Thymus (tissue), 14 donors: ENCODE results near the gene FAM219A. TPM values are rescaled to one million over a fixed set of nuclear protein-coding genes. Genes with fewer than 3 reads are reported as not detected.

Experiments used
- DNase-seq, 9 donors: peaks; one replicate each; pipeline ENCODE4 v3.0.0-alpha.2; 2013; ENCODE audit warnings: low spot score in 9 of 9, low read depth in 6 of 9, missing footprints in 1 of 9
- H3K27ac ChIP-seq, 2 donors: one replicate each; pipeline ENCODE4 v1.5.1; 2013; ENCODE audit warnings: control low read depth in 1 of 2, low read depth in 1 of 2, low read length in 1 of 2, mild to moderate bottlenecking in 1 of 2, moderate library complexity in 1 of 2
- H3K27me3 ChIP-seq, 2 donors: one replicate each; pipeline ENCODE4 v1.5.1; 2013; ENCODE audit warnings: low read length in 1 of 2; ENCODE audit not compliant: control insufficient read depth in 2 of 2, insufficient read depth in 1 of 2
- H3K36me3 ChIP-seq, 2 donors: one replicate each; pipeline ENCODE4 v1.5.1; 2013; ENCODE audit warnings: low read length in 1 of 2, mild to moderate bottlenecking in 1 of 2, moderate library complexity in 1 of 2; ENCODE audit not compliant: control insufficient read depth in 2 of 2, insufficient read depth in 2 of 2
- H3K4me1 ChIP-seq, 2 donors: one replicate each; pipeline ENCODE4 v1.5.1; 2013; ENCODE audit warnings: low read length in 2 of 2; ENCODE audit not compliant: control insufficient read depth in 2 of 2, insufficient read depth in 2 of 2
- H3K4me3 ChIP-seq, 2 donors: one replicate each; pipeline ENCODE4 v1.5.1; 2013; ENCODE audit warnings: low read length in 2 of 2, control low read depth in 1 of 2, mild to moderate bottlenecking in 1 of 2
- H3K9me3 ChIP-seq, 2 donors: one replicate each; pipeline ENCODE4 v1.5.1; 2013; ENCODE audit warnings: low read length in 1 of 2, mild to moderate bottlenecking in 1 of 2; ENCODE audit not compliant: control insufficient read depth in 2 of 2, insufficient read depth in 1 of 2
- whole genome bisulfite sequencing: extraction: QIAGEN DNeasy Blood & Tissue Kit; methylation state at CpG from one replicate; pipeline ENCODE4 v1.1.7; 2013; 5-methylcytosine and 5-hydroxymethylcytosine counted together
- long read RNA-seq, 10 donors: transcript quantifications; one replicate each; lab custom pipeline, GENCODE V29; 2026
- polyA plus RNA-seq: library from polyadenylated mRNA; stranded (reverse); fragments of 200-250 nt; gene quantifications from one replicate; pipeline ENCODE4 v1.2.3, GENCODE V29; 2013
- total RNA-seq: library from RNA; stranded (reverse); fragments of 120-200 nt; gene quantifications from one replicate; pipeline ENCODE4 v1.2.4, GENCODE V29; 2013
- donor health status: healthy.

The FAM219A gene
- 3.1 TPM for total RNA-seq
- polyA plus RNA-seq, result 9.7 TPM
- long read RNA-seq, donor 1, result 0 reads
- long read RNA-seq, donor 2, result 0 reads
- long read RNA-seq, donor 3, partial matches to known transcripts, result 0 of 2 reads
- long read RNA-seq, donor 3, other reads (novel, unspliced or antisense), result 0 of 2 reads
- long read RNA-seq, donor 4, partial matches to known transcripts, result 0 of 1 reads
- long read RNA-seq, donor 4, other reads (novel, unspliced or antisense), result 0 of 1 reads
- long read RNA-seq, donor 5, partial matches to known transcripts, result 0 of 2 reads
- long read RNA-seq, donor 5, other reads (novel, unspliced or antisense), result 0 of 2 reads
- long read RNA-seq, donor 6, partial matches to known transcripts, result 0 of 3 reads
- long read RNA-seq, donor 6, other reads (novel, unspliced or antisense), result 0 of 3 reads
- long read RNA-seq, donor 7, partial matches to known transcripts, result 0 of 1 reads
- long read RNA-seq, donor 7, other reads (novel, unspliced or antisense), result 0 of 1 reads
- long read RNA-seq, donor 8, result 0 reads
- long read RNA-seq, donor 9, result 0 reads
- long read RNA-seq, donor 10, partial matches to known transcripts, result 0 of 2 reads
- long read RNA-seq, donor 10, other reads (novel, unspliced or antisense), result 0 of 2 reads

GRCh38 chr9:34458013-34458958 lies at the start of gene FAM219A, which contains the start of gene DNAI1:
FAM219A (minus strand) TSS chr9:34458570; CDS start chr9:34458263, 307 bp downstream.
DNAI1 (plus strand) TSS chr9:34458805; CDS start chr9:34459006, 201 bp downstream.
- under 1% methylated on average over 94 of the region's 94 CpGs for WGBS
- H3K27me3 ChIP-seq, result peaks cover 4 to 39% of the 10 kb centered on the region in 2 donors
- peak; percentile 88 to 99 (median 97) for DNase-seq
- peak within 1 kb of the TSS; percentile 45 to 85 for H3K4me3 ChIP-seq
- H3K4me1 ChIP-seq, result peaks cover 14 to 21% of the 10 kb centered on the region in 2 donors
- H3K27ac ChIP-seq, result peak within 1 kb of the TSS; percentile 11 to 39
- H3K9me3 ChIP-seq, result no peaks in the 10 kb centered on the region
- H3K36me3 ChIP-seq, result no peaks in the 10 kb centered on the region

- Histone ChIP-seq H3K36me3 (no peaks in the 10 kb centered on the region), H3K4me3 (no peak overlapping the region), H3K9me3 (no peaks in the 10 kb centered on the region), H3K27ac (no peak overlapping the region), H3K27me3 (peaks cover 0 to 12% of the 10 kb centered on the region in 2 donors), H3K4me1 (no peaks in the 10 kb centered on the region)
- no peak for DNase-seq
These were observed 49.6 kb upstream of the FAM219A start for GRCh38 chr9:34507966-34508365.

GRCh38 chr9:34507556-34507955 lies 49.2 kb upstream of the FAM219A start:
- no peaks in the 10 kb centered on the region for H3K9me3 ChIP-seq
- no peak overlapping the region for H3K27ac ChIP-seq
- no peak overlapping the region for H3K4me3 ChIP-seq
- peaks cover 0 to 12% of the 10 kb centered on the region in 2 donors for H3K27me3 ChIP-seq
- no peaks in the 10 kb centered on the region for H3K36me3 ChIP-seq
- 92% methylated on average over 5 of the region's 5 CpGs for WGBS
- no peaks in the 10 kb centered on the region for H3K4me1 ChIP-seq
- DNase-seq, result no peak

- no peaks in the 10 kb centered on the region for H3K9me3 ChIP-seq
- H3K36me3 ChIP-seq, result no peaks in the 10 kb centered on the region
- H3K27me3 ChIP-seq, result peaks cover 0 to 14% of the 10 kb centered on the region in 2 donors
- H3K4me1 ChIP-seq, result no peaks in the 10 kb centered on the region
- no peak overlapping the region for H3K27ac ChIP-seq
- no peak overlapping the region for H3K4me3 ChIP-seq
- no peak for DNase-seq
- WGBS, result 95% methylated on average over 7 of the region's 7 CpGs
These were observed 48.3 kb upstream of the FAM219A start for GRCh38 chr9:34506623-34507022.

GRCh38 chr9:34505370-34506120 lies 47.2 kb upstream of the FAM219A start:
- no peak overlapping the region for H3K4me3 ChIP-seq
- H3K27ac ChIP-seq, result no peak overlapping the region
- no peaks in the 10 kb centered on the region for H3K4me1 ChIP-seq
- H3K36me3 ChIP-seq, result no peaks in the 10 kb centered on the region
- peaks cover 0 to 14% of the 10 kb centered on the region in 2 donors for H3K27me3 ChIP-seq
- no peaks in the 10 kb centered on the region for H3K9me3 ChIP-seq
- no peak for DNase-seq
- WGBS, result 96% methylated on average over 5 of the region's 5 CpGs

- peaks cover 3 to 14% of the 10 kb centered on the region in 2 donors for H3K27me3 ChIP-seq
- no peaks in the 10 kb centered on the region for H3K36me3 ChIP-seq
- DNase-seq, result no peak
- no peaks in the 10 kb centered on the region for H3K4me1 ChIP-seq
- H3K9me3 ChIP-seq, result no peaks in the 10 kb centered on the region
- H3K27ac ChIP-seq, result no peak overlapping the region
- no peak overlapping the region for H3K4me3 ChIP-seq
These were observed 45.0 kb upstream of the FAM219A start for GRCh38 chr9:34503406-34503805.

GRCh38 chr9:34502891-34503290 lies 44.5 kb upstream of the FAM219A start:
- Histone ChIP-seq H3K4me1 (no peaks in the 10 kb centered on the region), H3K9me3 (no peaks in the 10 kb centered on the region), H3K27ac (no peak overlapping the region), H3K36me3 (no peaks in the 10 kb centered on the region), H3K27me3 (peaks cover 3 to 11% of the 10 kb centered on the region in 2 donors), H3K4me3 (no peak overlapping the region)
- DNase-seq, result no peak
- 92% methylated on average over 6 of the region's 6 CpGs for WGBS

GRCh38 chr9:34502471-34502870 lies 44.1 kb upstream of the FAM219A start:
- Histone ChIP-seq H3K4me1 (no peaks in the 10 kb centered on the region), H3K36me3 (no peaks in the 10 kb centered on the region), H3K9me3 (no peaks in the 10 kb centered on the region), H3K4me3 (no peak overlapping the region), H3K27me3 (peaks cover 3 to 11% of the 10 kb centered on the region in 2 donors), H3K27ac (no peak overlapping the region)
- DNase-seq, result no peak
- WGBS, result 83% methylated on average over 10 of the region's 10 CpGs
